HG02759 (cell line): ENCODE data around the gene YJEFN3.

Experiments used
- ATAC-seq: cut with Tn5 transposase; IDR thresholded peaks from one replicate; pipeline ENCODE4 v1.9.1; 2021; ENCODE audit warnings: mild to moderate bottlenecking, moderate library complexity; ENCODE audit not compliant: unreplicated experiment

The YJEFN3 gene, protein sequence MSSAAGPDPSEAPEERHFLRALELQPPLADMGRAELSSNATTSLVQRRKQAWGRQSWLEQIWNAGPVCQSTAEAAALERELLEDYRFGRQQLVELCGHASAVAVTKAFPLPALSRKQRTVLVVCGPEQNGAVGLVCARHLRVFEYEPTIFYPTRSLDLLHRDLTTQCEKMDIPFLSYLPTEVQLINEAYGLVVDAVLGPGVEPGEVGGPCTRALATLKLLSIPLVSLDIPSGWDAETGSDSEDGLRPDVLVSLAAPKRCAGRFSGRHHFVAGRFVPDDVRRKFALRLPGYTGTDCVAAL

GRCh38 chr19:19528721-19529490, at the start of gene YJEFN3:
YJEFN3 (plus strand) TSS chr19:19528911; CDS start chr19:19528933, 22 bp downstream.
- ATAC-seq, result no peak

DNA sequence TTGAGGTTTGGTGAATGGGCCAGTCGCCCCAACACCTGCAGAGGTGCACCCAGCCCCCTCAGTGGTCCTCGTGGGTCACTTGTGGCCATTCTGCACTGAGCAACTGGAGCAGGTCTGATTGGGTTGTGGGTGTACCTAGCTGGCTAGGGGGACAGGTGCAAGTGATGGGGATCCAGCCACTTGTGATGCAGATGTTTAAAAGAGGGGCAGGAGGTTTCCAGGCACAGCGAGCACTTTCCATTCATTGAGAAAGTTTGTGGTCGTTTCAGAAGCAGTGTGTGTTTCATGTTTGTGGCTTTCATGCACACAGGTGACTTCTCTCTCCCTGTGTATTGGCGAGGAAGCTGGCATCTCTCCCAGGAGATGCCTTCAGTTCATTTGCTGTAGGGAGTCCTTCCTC, 48.0 kb upstream of the YJEFN3 start:
- ATAC-seq, result no peak

DNA sequence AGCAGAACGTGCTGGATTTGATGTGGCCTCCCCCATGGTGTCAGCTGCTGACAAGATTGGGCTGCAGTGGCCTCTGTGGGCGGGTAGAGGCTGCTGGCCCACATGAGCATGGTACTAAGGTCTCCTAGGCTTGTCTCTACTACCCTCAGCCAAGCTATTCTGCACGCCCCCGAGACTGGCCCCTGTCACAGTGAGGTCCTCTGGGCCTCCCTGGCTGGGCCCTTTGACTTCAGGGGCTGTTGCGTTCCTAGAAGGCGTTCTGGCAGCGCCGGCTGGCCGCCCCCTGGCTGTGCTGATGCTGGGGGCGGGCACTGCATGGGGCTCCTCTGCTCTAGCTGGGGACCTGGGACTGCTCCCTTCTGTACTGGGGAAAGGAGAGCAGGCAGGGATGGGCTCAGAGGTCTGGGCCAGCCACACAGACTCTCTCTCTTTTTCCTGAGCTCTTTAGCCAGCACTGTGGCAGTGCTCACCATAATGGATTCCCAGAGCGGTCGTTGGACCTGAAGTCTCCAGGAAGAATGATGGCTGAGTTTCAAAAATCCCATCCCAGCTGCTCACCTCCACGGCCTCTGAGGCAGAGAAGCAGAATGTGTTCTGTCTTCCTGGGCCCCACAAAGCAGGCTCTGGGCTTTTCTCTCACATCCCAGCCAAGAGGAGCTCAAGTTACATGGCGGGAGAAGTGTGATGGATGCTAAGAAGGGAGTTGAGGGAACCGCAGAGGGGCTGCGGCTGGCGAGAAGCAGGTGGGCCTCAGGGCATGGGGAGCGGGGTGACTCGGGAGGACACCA, 45.7 kb upstream of the YJEFN3 start:
- ATAC-seq, result no peak

DNA sequence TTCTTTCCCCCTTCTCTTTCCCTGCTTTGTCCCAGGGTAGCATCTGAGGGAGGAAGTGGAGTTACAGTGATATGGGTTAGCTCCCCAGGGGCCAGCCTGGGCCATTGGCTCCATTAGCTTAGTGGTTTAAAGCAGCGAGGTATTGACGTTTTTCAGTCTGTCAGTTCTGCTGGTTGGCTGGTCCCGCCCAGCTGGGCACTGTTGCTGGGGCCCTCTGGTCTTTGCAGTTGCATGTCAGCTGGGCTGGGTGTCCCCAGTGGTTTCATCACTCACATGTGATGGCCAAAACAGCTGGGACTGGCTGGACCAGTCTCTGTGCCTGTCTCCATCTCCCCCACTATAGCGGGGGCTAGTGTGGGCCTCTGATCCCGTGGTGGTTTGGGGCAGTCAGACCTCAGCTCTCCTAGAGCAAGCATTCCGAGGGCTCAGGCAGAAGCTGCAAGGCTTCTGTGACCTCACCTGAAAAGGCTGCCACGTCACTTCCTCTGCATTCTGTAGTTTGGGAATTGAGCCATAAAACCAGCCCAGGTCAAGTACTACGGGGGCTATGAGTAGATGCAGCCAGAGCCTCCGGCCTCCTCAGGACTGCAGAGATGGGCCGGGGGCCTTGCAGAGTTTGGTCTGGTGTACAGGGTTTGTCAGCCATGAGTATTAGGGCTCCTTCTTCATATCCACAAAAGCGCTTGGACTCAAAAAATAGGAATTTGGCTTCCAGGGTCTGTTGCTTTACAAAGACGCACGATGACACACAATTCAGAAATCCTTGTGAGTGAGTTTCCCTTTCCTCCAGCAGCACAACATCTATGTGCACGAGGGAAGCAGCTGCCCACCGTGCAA, 43.3 kb upstream of the YJEFN3 start:
- ATAC-seq, result no peak

DNA sequence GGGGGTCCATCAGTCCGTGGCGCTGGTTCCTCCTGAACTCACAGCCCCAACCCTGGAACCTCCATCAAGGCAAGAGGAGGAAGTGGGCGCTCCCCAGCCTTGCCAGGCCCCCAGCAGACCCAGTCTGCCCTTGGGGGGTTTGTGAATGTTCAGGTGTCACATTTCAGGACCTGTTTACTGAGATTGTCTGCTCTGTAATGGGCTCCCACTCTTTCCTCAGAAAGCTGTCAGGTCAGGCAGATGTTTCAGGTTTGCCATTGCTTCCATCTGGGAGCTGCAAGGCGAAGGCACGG, 42.8 kb upstream of the YJEFN3 start:
- no peak for ATAC-seq

GRCh38 chr19:19486343-19487076, 42.2 kb upstream of the YJEFN3 start:
- ATAC-seq, result no peak

DNA sequence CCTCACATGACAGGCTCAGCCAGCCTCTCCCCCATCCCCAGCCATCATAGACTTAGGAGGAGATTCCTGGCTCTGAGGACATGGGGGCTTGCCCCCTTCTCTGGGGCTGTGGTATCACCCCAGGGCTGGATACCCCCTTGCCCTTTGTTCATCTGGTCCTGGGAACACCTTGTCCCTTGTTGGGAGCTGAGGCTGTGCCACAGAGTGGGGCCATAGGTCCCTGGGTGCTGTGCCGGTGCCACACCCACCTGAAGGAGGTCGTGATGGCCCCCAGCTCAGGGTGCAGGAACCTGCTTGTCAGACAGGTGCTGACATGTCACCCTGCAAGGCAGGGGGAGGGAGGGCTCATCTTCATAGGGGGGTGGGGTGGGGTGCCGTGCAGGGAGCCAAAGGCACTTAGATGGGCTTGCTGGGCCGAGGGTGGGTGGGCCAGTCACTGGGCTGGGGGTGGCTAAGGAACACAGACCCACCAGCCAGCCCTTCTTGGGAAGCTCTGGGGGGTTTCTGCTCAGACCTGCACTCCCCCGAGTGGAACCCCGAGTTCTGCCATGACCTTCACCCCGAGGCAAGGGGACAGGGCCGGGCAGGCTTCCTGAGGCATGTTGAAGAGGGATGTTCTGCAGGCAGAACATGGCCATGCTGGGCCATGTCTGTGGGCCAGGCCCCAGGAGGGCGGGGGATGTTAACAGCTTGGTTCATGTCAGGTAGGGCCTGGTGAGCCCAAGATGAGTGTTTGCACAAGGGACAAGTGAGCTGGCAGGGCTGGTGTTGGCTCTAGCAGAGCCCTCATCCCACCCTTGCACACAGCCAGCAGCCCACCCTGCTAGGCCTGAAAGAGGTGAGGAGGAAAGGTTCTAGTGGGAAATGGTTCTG, 41.4 kb upstream of the YJEFN3 start:
- no peak for ATAC-seq

- ATAC-seq, result no peak
Observed at GRCh38 chr19:19487950-19488874, 40.5 kb upstream of the YJEFN3 start.

GRCh38 chr19:19488875-19489690, 39.6 kb upstream of the YJEFN3 start:
- ATAC-seq, result peak; percentile 70

DNA sequence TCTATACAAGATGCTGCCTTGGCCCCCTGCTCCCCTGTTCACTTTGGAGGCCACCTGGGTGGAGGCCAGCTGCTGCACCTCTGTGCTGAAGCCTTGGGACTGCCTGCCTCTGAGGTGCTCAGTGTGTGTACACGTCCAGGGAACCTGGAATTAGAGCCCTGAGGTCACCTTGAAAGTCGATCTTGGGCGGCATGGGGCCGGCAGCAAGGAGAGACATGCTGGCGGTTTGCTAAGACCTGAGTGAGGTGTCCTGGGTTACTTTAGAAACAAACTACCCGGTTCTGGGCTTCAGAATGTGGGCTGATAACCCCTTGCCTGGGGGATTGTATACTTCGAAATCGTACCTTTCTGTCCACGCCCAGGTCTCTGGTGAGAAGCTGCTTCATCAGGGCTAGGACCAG, 38.9 kb upstream of the YJEFN3 start:
- ATAC-seq, result no peak

- no peak for ATAC-seq
Observed at GRCh38 chr19:19490214-19490968, 38.3 kb upstream of the YJEFN3 start.

- ATAC-seq, result no peak
Observed at GRCh38 chr19:19491321-19492025, 37.2 kb upstream of the YJEFN3 start.

- ATAC-seq, result no peak
Observed at GRCh38 chr19:19492026-19492610, 36.6 kb upstream of the YJEFN3 start.

DNA sequence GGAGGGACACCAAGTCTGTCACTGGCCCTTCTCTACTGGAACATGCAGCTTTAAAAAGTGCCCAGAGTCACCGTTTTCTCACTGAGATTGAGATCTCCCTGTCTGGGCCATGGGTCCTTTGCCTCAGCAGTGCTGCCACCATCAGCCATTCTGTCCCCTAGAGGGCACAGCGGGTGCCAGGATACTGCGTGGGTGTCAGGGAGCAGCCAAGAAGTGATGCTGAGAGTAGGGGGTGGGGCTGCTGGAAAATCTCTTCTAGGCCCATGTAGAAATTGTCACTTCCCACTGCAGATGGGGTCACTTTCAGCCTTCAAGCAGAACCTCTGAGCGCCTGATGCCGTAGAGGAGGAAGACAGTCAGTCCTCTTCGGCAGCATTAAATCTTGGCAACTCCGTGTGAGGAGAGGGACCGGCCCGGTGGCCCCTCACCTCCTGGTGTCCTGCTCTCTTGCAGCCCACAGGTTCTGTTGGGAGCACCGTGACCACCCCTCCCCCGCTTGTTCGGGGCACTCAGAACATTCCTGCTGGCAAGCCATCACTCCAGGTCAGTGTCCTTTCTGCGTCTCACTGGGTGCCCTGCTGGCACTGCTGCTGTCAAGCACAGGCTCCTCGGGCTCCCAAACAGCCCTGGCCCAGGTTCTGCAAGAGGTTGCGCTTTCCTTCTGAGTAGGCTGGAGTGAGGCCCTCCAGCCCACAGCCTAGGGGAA, 34.7 kb upstream of the YJEFN3 start:
- no peak for ATAC-seq
